ENCODE measurements around the gene TPM3. TPM values are rescaled to one million over a fixed set of nuclear protein-coding genes. Genes with fewer than 3 reads are reported as not detected.

Gene TPM3
- total RNA-seq, result 100 to 1,000 TPM; 246 to 357 (median 272) TPM
- 100 to 1,000 TPM; 104 to 465 (median 111) TPM for polyA plus RNA-seq
- long read RNA-seq, donor 1, transcript TPM3-216 (4 exons, 746 nt), result minor isoform, 5 of 329 reads
- long read RNA-seq, donor 1, transcript TPM3-212 (8 exons, 3,131 nt), result major isoform, 116 of 329 reads
- long read RNA-seq, donor 1, partial matches to known transcripts, result 186 of 329 reads
- long read RNA-seq, donor 1, other reads (novel, unspliced or antisense), result 17 of 329 reads
- long read RNA-seq, donor 2, transcript TPM3-212 (8 exons, 3,131 nt), result major isoform, 67 of 208 reads
- long read RNA-seq, donor 2, partial matches to known transcripts, result 110 of 208 reads
- long read RNA-seq, donor 2, other reads (novel, unspliced or antisense), result 23 of 208 reads
- long read RNA-seq, donor 3, transcript TPM3-212 (8 exons, 3,131 nt), result major isoform, 56 of 110 reads
- long read RNA-seq, donor 3, partial matches to known transcripts, result 35 of 110 reads
- long read RNA-seq, donor 3, other reads (novel, unspliced or antisense), result 15 of 110 reads
- long read RNA-seq, donor 4, transcript TPM3-212 (8 exons, 3,131 nt), result major isoform, 190 of 253 reads
- long read RNA-seq, donor 4, partial matches to known transcripts, result 26 of 253 reads
- long read RNA-seq, donor 4, other reads (novel, unspliced or antisense), result 30 of 253 reads
- long read RNA-seq, donor 5, transcript TPM3-212 (8 exons, 3,131 nt), result major isoform, 322 of 361 reads
- long read RNA-seq, donor 5, transcript TPM3-205 (9 exons, 1,771 nt), result minor isoform, 8 of 361 reads
- long read RNA-seq, donor 5, partial matches to known transcripts, result 2 of 361 reads
- long read RNA-seq, donor 5, other reads (novel, unspliced or antisense), result 24 of 361 reads
- long read RNA-seq, donor 6, transcript TPM3-212 (8 exons, 3,131 nt), result major isoform, 89 of 145 reads
- long read RNA-seq, donor 6, partial matches to known transcripts, result 25 of 145 reads
- long read RNA-seq, donor 6, other reads (novel, unspliced or antisense), result 25 of 145 reads
- long read RNA-seq, donor 7, transcript TPM3-212 (8 exons, 3,131 nt), result major isoform, 41 of 98 reads
- long read RNA-seq, donor 7, partial matches to known transcripts, result 48 of 98 reads
- long read RNA-seq, donor 7, other reads (novel, unspliced or antisense), result 6 of 98 reads
- long read RNA-seq, donor 8, transcript TPM3-212 (8 exons, 3,131 nt), result major isoform, 160 of 393 reads
- long read RNA-seq, donor 8, partial matches to known transcripts, result 185 of 393 reads
- long read RNA-seq, donor 8, other reads (novel, unspliced or antisense), result 40 of 393 reads
- long read RNA-seq, donor 9, transcript TPM3-212 (8 exons, 3,131 nt), result major isoform, 49 of 133 reads
- long read RNA-seq, donor 9, transcript TPM3-213 (4 exons, 2,147 nt), result minor isoform, 6 of 133 reads
- long read RNA-seq, donor 9, partial matches to known transcripts, result 64 of 133 reads
- long read RNA-seq, donor 9, other reads (novel, unspliced or antisense), result 13 of 133 reads
- long read RNA-seq, donor 10, transcript TPM3-212 (8 exons, 3,131 nt), result major isoform, 58 of 151 reads
- long read RNA-seq, donor 10, partial matches to known transcripts, result 77 of 151 reads
- long read RNA-seq, donor 10, other reads (novel, unspliced or antisense), result 14 of 151 reads

- DNase-seq, result peak in 2 of 7 donors; percentile 21 to 25
- intact Hi-C loops (cut with DNase I), result loop anchor here in 1 of 2 donors (10.0 kb wide), 1 partner anchor 73 kb away; no protein-coding TSS in a partner anchor
- H3K4me3 ChIP-seq, result no peak within 1 kb of the TSS
- H3K27ac ChIP-seq, result no peak within 1 kb of the TSS
- H3K36me3 ChIP-seq (replicated peaks in 1 of 2), result no peaks in the 10 kb centered on the region
- peaks cover 0 to 6% of the 10 kb centered on the region in 2 donors for H3K4me1 ChIP-seq (replicated peaks in 1 of 2)
- H3K9me3 ChIP-seq (replicated peaks in 1 of 3), result no peaks in the 10 kb centered on the region
- H3K27me3 ChIP-seq, result no peaks in the 10 kb centered on the region
- no peak for TF ChIP-seq POLR2A (IDR thresholded peaks at IDR 0.05)
- TF ChIP-seq, protein P1, sequence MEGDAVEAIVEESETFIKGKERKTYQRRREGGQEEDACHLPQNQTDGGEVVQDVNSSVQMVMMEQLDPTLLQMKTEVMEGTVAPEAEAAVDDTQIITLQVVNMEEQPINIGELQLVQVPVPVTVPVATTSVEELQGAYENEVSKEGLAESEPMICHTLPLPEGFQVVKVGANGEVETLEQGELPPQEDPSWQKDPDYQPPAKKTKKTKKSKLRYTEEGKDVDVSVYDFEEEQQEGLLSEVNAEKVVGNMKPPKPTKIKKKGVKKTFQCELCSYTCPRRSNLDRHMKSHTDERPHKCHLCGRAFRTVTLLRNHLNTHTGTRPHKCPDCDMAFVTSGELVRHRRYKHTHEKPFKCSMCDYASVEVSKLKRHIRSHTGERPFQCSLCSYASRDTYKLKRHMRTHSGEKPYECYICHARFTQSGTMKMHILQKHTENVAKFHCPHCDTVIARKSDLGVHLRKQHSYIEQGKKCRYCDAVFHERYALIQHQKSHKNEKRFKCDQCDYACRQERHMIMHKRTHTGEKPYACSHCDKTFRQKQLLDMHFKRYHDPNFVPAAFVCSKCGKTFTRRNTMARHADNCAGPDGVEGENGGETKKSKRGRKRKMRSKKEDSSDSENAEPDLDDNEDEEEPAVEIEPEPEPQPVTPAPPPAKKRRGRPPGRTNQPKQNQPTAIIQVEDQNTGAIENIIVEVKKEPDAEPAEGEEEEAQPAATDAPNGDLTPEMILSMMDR (IDR thresholded peaks at IDR 0.05), result no peak
- WGBS, 4 donors, result 0 to 13% (median 9%) methylated on average over 1 of the region's 1 CpG
Observed at GRCh38 chr1:154191990-154192461, at the start of gene TPM3. TSS of gene TPM3 (minus strand) at chr1:154192100. CDS start at chr1:154192018, 82 bp downstream.

GRCh38 chr1:154240294-154240833 is 48.5 kb upstream of the TPM3 start:
- H3K36me3 ChIP-seq (replicated peaks in 1 of 2), result peaks cover 0 to 93% of the 10 kb centered on the region in 2 donors
- H3K27ac ChIP-seq, result no peak overlapping the region
- no peaks in the 10 kb centered on the region for H3K9me3 ChIP-seq (replicated peaks in 1 of 3)
- DNase-seq, result no peak
- intact Hi-C loops (cut with DNase I), result no loop called here
- H3K27me3 ChIP-seq, result no peaks in the 10 kb centered on the region
- no peak overlapping the region for H3K4me3 ChIP-seq
- WGBS, 4 donors, result 90 to 94% (median 92%) methylated on average over 3 of the region's 3 CpGs
- peaks cover 0 to 3% of the 10 kb centered on the region in 2 donors for H3K4me1 ChIP-seq (replicated peaks in 1 of 2)
- no peak for TF ChIP-seq POLR2A (IDR thresholded peaks at IDR 0.05)
- TF ChIP-seq, protein P1 (IDR thresholded peaks at IDR 0.05), result no peak

- Histone ChIP-seq H3K4me3 (no peak overlapping the region), H3K27me3 (no peaks in the 10 kb centered on the region), H3K4me1 (replicated peaks in 1 of 2) (peaks cover 0 to 3% of the 10 kb centered on the region in 2 donors), H3K9me3 (replicated peaks in 1 of 3) (no peaks in the 10 kb centered on the region), H3K27ac (no peak overlapping the region), H3K36me3 (replicated peaks in 1 of 2) (peaks cover 0 to 93% of the 10 kb centered on the region in 2 donors)
- DNase-seq, result no peak
- intact Hi-C loops (cut with DNase I), result no loop called here
- TF ChIP-seq, protein P1 (IDR thresholded peaks at IDR 0.05), result no peak
- no peak for TF ChIP-seq POLR2A (IDR thresholded peaks at IDR 0.05)
- WGBS, 4 donors, result 91 to 96% (median 95%) methylated on average over 3 of the region's 3 CpGs
Observed at GRCh38 chr1:154239491-154239890, 47.6 kb upstream of the TPM3 start.

Data from adrenal gland (tissue), 19 donors.